Hematopoietic multipotent progenitor cell treated with erythropoietin and hydrocortisone succinate and interleukin-3 and kit ligand, for 8 days (in vitro differentiated cells): ENCODE results near the gene USP53.
"Not testable (repeated sequence)": the region's sequence is repeated elsewhere in the genome, so short reads cannot be mapped to it uniquely, and the experiment has no call there.

Experiments used
- DNase-seq: peaks from one replicate; pipeline ENCODE4 v3.0.0-alpha.2; 2015

Gene USP53

DNA sequence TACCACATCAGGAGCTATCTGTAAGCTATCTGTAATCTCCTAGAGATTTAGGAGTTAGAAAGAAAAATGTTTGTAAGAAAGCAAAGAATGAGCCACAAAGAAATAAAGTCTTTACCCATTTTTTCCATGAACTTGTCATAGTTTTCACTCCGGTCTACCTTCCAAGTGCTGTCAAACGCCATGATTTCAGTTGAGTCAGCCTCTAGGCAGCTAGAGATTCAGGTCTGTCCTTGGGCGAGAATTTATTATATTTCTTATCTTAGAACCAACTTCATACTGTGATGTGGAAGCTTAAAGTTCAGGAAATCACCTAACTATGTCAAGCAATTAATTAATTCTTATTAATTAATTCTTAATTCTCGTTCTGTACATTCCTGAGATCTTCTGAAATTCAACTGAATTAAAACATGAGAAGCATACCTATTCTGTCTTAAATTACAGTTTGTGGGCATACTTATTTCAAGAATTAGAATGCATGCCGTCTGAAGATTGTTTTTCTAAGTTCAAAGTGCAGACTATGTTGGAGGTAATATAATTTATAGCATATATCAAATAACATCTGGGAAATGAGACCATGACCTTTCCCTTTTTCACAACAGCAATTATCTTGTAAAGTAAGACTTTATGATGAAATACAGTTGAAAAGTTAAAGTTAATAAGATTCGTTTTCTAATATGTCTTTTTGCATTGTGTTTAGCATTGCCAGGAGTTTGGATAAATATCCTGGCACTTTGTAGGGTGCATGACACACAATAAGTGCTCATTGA, 109.6 kb downstream of the USP53 start, which contains the start of gene FABP2:
FABP2 (minus strand) TSS at position 218 of the 767 bp plus-strand sequence; CDS start at position 182, 36 bp downstream.
- DNase-seq: no peak

DNA sequence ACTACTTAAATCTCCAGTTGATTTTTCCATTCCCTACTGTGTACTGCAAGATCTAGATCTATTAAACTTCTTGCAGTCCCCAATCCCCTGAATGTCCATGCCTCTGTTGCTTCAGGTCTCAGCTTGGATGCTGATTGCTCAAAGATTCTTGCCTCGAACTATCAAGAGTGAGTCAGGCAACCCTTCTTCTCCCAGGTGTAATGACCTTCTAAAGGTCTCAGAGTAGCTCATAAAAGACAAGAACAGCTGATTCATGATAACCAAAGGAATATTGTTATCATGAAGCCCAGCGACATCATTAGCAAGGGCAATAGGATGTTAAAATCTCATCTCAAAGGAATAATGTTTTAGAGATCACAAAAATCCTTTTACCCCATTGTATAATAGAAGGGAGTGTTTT, 116.2 kb downstream of the USP53 start:
- DNase-seq: no peak

DNA sequence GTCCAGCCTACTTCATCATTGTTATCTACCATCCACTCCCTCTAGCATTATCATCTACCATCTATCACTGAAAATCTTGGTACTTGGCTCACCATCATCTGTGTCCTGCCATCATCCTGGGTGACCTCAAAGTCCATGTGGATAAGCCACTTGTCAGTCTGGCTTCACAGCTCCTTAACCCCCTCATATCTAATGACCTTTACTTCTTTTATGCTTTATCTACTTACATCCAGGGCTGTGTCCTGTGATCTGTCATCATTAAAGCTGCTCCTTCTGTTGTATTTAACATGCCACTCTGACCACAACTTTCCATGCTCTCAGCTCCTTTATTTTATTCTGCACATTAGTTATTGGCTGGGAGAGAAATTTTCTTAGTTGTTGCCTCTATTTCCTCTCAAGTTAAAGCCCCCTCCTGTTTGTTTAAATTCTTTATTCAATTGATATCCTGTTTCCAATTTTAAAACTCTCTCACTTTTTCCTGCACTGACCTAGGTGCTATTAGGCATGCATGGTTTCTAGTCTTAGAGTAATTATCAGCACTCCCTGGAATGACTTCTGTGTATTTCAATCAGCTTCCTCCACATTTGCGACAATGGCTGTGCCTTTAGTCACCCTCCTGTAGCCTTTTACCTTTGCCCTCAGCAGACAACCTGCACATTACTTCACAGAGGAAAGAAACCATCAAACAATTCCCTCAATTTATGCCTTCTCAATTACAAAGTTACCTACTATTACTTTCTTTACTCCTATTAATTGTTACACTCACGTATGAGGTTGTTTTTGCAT, 117.5 kb downstream of the USP53 start:
- no peak for DNase-seq

DNA sequence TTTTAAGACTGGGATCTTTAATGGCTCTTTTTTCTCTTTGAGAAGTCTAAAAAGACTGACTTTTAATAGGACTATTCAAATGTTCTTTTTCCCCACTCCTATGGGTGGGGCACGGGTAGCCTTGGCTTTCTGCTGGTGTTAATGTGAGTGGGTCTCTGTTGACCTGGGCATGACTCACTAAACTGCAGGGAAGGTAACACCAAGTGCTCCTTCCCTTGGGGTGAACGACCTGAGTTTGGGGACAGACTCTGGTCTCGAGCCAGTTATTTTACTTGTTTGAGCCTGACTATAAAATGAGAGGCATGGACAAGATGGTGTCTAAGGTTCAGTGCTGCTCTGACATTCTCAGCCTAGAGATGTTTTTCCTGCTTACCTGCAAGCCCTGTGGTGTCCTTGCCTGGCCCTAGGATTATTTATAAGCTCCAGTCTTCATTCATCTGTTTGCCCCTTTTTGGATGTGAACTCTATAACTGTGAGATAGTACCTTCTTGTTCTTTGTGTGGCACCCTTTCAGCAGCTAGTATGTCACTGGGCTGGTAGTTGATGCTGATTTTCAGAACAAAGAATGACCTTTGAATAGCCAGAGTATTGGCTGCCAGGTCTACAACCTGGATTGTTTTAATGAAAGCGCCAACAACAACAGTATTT, 123.9 kb downstream of the USP53 start:
- not testable (repeated sequence) for DNase-seq

DNA sequence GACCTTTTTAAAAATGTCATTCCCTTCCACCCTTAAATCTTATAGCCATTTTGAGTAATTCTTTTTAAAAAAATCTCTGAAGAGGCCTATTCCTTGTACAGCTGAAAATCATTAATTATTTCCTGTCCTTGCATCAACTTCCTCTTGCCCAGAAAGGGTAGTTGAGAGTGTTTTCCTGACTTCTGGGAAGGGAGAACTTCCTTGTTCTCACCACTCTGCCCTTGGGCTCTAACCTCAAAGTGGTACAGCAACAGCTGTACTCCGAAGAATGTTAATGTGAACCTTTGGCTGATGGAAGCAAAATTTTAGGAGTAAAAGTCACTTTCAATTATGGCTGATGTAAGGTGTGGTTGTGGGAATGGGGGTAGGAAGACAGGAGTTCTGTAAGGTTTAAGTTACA, 124.5 kb downstream of the USP53 start:
- DNase-seq: no peak

DNA sequence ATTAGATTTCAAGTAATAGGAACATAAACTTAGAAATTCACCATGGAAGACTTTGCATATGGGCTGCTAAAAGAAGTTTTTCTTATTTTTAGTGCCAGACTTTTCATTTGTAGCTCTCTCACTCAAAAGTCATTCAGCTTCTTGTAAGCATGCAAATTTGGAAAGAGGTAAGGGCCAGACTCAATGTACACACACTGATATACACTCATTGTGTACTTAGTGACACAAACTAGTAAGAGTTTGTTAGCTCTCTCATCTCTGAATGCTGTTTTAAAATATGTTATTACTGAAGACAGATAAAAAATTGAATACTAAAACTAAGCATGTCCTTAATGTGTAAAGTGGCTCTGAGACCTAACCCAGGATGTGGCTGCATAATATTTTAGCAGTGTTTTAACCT, 127.4 kb downstream of the USP53 start:
- not testable (repeated sequence) for DNase-seq

DNA sequence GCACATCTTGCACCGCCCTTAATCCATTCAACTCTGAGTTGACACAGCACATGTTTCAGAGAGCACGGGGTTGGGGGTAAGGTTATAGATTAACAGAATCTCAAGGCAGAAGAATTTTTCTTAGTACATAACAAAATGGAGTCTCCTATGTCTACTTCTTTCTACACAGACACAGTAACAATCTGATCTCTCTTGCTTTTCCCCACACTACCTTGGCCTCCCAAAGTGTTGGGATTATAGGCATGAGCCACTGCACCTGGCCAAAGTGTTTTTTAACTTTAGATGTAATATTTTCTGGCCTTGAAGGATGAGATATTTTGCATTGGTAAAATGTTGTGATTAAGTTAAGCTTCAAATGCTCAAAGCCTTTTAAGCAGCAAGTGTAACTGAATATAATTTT, 130.8 kb downstream of the USP53 start:
- DNase-seq: not testable (repeated sequence)
